Stimulated activated CD8-positive, alpha-beta memory T cell treated with anti-CD3 and anti-CD28 coated beads, Interleukin-7, amount 100 ng/mL, for 4 hours (primary cell): ENCODE results near the gene NAV2.
"Not testable (repeated sequence)": the region's sequence is repeated elsewhere in the genome, so short reads cannot be mapped to it uniquely, and the experiment has no call there.

ENCODE experiments used
- DNase-seq, 2 donors: peaks; one replicate each; pipeline ENCODE4 v3.0.0-alpha.2; 2020; ENCODE audit warnings: low read depth in 2 of 2

The NAV2 gene

GRCh38 chr11:19927403-19927802 is 214.8 kb downstream of the NAV2 start:
- not testable (repeated sequence) for DNase-seq

- DNase-seq, result no peak
Observed at GRCh38 chr11:19929147-19929546, 216.5 kb downstream of the NAV2 start.

- DNase-seq, result no peak
Observed at GRCh38 chr11:19929655-19930054, 217.0 kb downstream of the NAV2 start.

GRCh38 chr11:19931141-19931770 is 218.6 kb downstream of the NAV2 start:
- no peak for DNase-seq

GRCh38 chr11:19931771-19932369 is 219.2 kb downstream of the NAV2 start:
- no peak for DNase-seq

GRCh38 chr11:19933132-19933735 is 220.6 kb downstream of the NAV2 start:
- no peak for DNase-seq

GRCh38 chr11:19933801-19934488 is 221.3 kb downstream of the NAV2 start:
- no peak for DNase-seq

GRCh38 chr11:19934828-19935259 is 222.2 kb downstream of the NAV2 start:
- DNase-seq, result no peak

GRCh38 chr11:19935507-19935906 is 222.9 kb downstream of the NAV2 start:
- no peak for DNase-seq

GRCh38 chr11:19936461-19936860 is 223.8 kb downstream of the NAV2 start:
- DNase-seq, result no peak

- no peak for DNase-seq
Observed at GRCh38 chr11:19938169-19938856, 225.7 kb downstream of the NAV2 start.

- no peak for DNase-seq
Observed at GRCh38 chr11:19938866-19939265, 226.2 kb downstream of the NAV2 start.

GRCh38 chr11:19939415-19939929 is 226.8 kb downstream of the NAV2 start:
- no peak for DNase-seq

- DNase-seq, result no peak
Observed at GRCh38 chr11:19940831-19941230, 228.2 kb downstream of the NAV2 start.

- DNase-seq, result no peak
Observed at GRCh38 chr11:19946681-19947080, 234.0 kb downstream of the NAV2 start.

- DNase-seq, result no peak
Observed at GRCh38 chr11:19947537-19948114, 235.0 kb downstream of the NAV2 start.

GRCh38 chr11:19949606-19950005 is 237.0 kb downstream of the NAV2 start:
- DNase-seq, result no peak

GRCh38 chr11:19951558-19952115 is 239.0 kb downstream of the NAV2 start:
- DNase-seq, result no peak

GRCh38 chr11:19952116-19952605 is 239.5 kb downstream of the NAV2 start:
- no peak for DNase-seq

- DNase-seq, result no peak
Observed at GRCh38 chr11:19952911-19953310, 240.3 kb downstream of the NAV2 start.

- DNase-seq, result no peak
Observed at GRCh38 chr11:19953336-19953735, 240.7 kb downstream of the NAV2 start.
